Left colon (tissue), 2 donors: ENCODE results near the gene DAP. TPM values are rescaled to one million over a fixed set of nuclear protein-coding genes. Genes with fewer than 3 reads are reported as not detected.
A peak's percentile ranks its signal among the peaks of the same experiment; 100 is the strongest.

ENCODE experiments used
- ATAC-seq: fragments of 200-7000 bp; cut with Tn5 transposase; one replicate; pipeline ENCODE4 v1.9.1; 2020; ENCODE audit warnings: mild to moderate bottlenecking, moderate library complexity
- DNase-seq, 2 donors: peaks; one replicate each; pipeline ENCODE4 v3.0.0-alpha.2; 2020
- intact Hi-C, 2 donors: fragments of 100-400 bp; cut with DNase I in 1 of 2; cut with micrococcal nuclease in 1 of 2; formaldehyde crosslinking; loops; one replicate each; pipeline versions ENCODE4 v1.11.2 to v1.14.0; 2022; cut with DNase I, micrococcal nuclease
- total RNA-seq, 2 donors: library from RNA; stranded (reverse); fragmentation: NEBNext Ultra II Directional; extraction: Animal tissue kit (Norgen Biotek cat#: 25700); gene quantifications; one replicate each; pipeline ENCODE4 v1.2.1, GENCODE V29; 2021
- donor health status: DM: no; HTN: no; CAD: no.
- donor health status: DM: yes; HTN: yes; CAD: no.

DAP gene
- total RNA-seq, 2 donors from 2014 or later: 125 TPM

- ATAC-seq (no peak), DNase-seq (no peak)
- intact Hi-C loops: no loop called here
These were observed 79.0 kb downstream of the DAP start for GRCh38 chr5:10681731-10682679.

- intact Hi-C loops: no loop called here
- ATAC-seq (no peak), DNase-seq (no peak)
These were observed 80.1 kb downstream of the DAP start for GRCh38 chr5:10680876-10681481.

DNA sequence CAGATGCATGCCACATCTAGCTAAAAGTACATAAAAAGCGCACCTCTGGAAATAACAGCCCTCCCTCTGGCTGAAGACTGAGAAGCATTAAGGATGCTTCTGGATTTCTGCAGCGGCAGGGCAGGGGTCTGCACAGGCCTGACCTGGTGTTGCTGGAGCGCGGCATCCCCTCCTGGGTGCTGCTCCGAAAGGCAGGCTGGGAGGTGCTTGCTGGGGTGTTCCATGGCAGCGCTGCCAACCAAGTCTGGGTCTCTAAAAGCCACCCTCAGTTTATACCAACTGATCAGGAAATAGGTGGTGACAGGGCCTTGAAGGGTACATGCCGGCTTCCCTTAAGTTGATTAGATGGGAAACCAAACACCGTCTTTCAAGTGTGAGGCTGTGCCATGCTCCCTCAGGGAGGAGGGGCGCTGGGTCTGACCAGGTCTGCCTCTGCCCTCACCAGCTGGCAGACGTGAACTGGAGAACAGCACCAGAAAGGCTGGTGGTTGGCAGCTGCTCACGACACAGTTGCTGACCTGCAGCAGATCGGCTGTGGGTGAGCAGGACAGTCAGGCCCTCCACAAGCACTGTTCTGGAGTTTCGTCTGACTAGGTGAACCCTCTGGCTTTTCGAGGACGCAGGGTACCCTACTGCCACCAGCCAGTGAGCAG is 81.6 kb downstream of the DAP start:
- no peak for DNase-seq
- intact Hi-C loops: no loop called here
- ATAC-seq: no peak

DNA sequence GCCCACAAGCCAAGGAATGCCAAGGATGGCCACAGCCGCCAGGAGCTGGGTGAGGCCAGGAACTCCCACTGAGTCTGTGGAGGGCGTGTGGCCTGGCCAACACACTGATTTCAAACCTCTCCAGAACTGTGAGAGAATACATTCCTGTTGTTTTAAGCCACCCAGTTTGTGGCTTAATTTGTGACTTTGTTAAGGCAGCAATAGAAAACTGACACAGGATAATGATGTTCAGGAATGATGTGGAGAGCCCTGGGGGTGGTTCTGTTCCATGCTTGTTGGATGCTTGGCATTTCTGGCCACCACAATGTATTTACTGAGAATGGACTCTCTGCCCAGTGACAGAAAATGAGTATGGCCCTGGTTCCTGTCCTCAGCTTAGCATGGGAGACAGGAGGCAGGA is 82.8 kb downstream of the DAP start:
- no peak for DNase-seq
- no peak for ATAC-seq
- intact Hi-C loops: no loop called here

GRCh38 chr5:10677533-10677932 is 83.5 kb downstream of the DAP start:
- DNase-seq: no peak
- no peak for ATAC-seq
- intact Hi-C loops: no loop called here

DNA sequence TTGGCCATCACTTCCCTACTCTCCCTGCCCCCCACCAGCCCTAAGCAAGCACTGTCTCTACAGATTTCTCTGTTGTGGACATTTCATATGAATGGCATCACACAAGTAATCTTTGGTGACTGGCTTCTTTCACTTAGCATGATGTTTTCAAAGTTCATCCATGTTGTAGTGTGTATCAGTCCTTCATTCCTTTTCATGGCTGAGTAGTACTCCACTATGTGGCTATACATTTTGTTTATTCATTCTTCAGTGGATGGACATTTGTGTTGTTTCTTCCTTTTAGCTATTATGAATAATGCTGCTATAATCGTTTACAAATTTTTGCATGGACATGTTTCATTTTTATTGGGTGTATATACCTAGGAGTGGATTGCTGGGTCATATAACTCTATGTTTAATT is 84.1 kb downstream of the DAP start:
- intact Hi-C loops: no loop called here
- DNase-seq (no peak), ATAC-seq (no peak)

GRCh38 chr5:10676224-10676623 is 84.8 kb downstream of the DAP start:
- peak; percentile 21 for ATAC-seq
- no peak for DNase-seq
- intact Hi-C loops: no loop called here

GRCh38 chr5:10675177-10675700 is 85.8 kb downstream of the DAP start:
- DNase-seq (no peak), ATAC-seq (peak; percentile 14)
- intact Hi-C loops: no loop called here

- intact Hi-C loops: no loop called here
- ATAC-seq (peak; percentile 17), DNase-seq (no peak)
These were observed 86.5 kb downstream of the DAP start for GRCh38 chr5:10674582-10674981.

DNA sequence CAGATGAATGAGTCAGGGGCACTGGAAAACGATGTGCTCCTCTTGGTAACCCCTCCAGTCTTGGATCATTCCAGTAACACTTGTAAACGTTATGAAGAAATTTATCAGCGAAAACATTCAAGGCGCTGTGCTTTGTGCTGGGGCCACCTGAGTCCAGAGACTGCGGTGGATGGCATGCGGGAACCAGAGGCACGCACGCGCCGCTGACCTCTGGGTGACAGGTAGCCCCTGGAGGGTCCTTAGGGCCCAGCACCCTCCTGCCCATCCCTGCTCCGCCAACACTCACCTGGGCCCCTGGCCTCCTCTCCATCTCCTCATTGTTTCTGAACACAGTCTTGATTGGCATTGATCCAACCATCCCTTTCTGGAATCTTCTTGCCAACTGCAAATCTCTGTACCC is 86.9 kb downstream of the DAP start:
- no peak for ATAC-seq
- intact Hi-C loops: no loop called here
- no peak for DNase-seq

DNA sequence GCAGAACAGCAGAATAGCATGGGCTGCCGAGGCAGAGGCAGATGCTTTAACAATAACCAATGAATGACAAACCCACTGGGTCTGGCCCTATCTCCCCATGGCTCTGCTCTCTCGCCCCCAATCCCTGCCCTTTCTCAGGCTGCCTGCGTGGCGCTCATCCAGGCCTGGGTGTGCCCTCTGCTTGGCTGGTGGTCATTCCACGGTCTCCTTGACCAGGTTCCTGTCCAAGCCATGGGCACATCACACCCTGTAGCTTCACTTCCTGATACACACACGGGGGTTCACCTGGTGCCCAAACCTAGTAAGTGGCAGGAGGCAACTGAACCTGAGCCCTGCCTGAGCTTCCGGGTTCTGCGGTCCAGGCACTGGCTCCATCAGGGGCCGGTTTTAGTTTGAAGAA is 87.6 kb downstream of the DAP start:
- no peak for ATAC-seq
- no peak for DNase-seq
- intact Hi-C loops: no loop called here

- intact Hi-C loops: no loop called here
These were observed 88.0 kb downstream of the DAP start for GRCh38 chr5:10673017-10673389.

GRCh38 chr5:10672146-10673016 is 88.7 kb downstream of the DAP start:
- intact Hi-C loops: no loop called here
- DNase-seq (no peak), ATAC-seq (no peak)

More at GRCh38 chr5:10673017-10673389, 88.0 kb downstream of the DAP start:
- ATAC-seq (no peak), DNase-seq (no peak)

DNA sequence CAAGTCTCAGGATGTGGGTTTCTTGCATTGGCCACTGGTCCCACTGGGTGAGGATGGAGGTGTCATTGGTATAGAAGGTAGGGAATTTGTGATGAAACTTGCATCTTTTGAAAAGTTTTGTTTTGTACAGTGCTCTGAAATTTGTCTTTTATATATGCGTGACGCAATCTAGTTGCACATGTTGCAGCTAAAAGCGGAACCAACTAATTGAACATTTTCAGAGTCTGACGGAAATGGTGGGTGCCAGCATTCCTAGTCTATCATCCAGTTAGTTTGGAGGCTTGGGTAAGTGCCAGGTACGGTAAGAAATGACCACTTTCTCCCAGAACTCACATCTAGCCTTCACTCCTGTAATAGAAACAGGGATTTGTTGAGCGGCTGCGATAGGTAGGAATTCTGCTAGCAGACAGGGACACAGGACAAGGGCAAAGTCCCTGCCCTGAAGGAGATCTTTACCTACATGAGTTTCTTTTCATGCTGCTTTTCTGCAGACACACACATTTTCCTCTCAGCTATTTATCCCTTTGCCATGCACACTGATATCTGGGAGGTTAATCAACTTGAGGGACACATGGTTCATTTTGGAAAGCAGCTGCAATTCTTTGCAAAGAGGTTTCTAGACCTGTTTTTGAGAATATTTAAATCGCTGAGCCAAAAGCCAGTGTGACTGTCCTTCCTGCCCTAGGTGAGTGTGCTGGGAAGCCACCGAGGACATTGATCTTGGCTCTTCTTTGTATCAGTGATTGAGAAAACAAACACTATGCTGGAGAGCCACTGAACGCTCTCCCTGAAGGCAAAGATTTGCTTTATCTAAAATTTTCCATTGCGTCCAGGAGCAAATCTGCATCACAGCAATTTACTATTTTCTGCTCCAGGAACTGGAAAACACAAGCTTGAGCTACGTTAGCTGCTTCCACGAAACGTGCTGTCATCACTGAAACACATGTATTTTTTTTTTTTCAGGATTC is 89.7 kb downstream of the DAP start:
- DNase-seq (no peak), ATAC-seq (no peak)
- intact Hi-C loops: no loop called here

- intact Hi-C loops: no loop called here
- ATAC-seq (no peak), DNase-seq (no peak)
These were observed 91.1 kb downstream of the DAP start for GRCh38 chr5:10669983-10670382.

- intact Hi-C loops: no loop called here
- DNase-seq: no peak
- ATAC-seq: no peak
These were observed 92.3 kb downstream of the DAP start for GRCh38 chr5:10668697-10669096.

GRCh38 chr5:10667431-10668057 is 93.5 kb downstream of the DAP start:
- ATAC-seq (no peak), DNase-seq (no peak)
- intact Hi-C loops: no loop called here
